Measurements from ENCODE around the gene YAP1.

Gene YAP1

DNA sequence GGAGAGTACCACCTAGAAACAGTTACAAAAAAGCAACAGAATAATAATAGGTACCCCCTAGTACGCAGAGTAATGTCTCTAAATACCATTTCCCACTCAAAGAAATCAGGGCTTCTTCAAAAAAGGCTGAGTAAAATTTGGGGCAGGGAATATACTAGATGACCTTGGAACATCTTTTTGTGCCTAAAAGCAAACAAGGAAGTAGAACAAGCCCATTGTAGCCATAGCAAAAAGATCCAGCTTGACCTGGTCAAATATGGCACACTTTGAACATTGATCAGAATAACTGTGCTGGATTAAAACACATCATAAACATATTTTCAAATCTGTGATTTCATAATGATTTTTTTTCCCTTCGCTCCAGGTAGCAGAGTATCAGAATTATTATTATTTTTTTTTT, 91.5 kb downstream of the YAP1 start:
- Histone ChIP-seq H3K9me2 (replicated peaks; ENCODE audit: insufficient read depth, low read length) (no peaks in the 10 kb centered on the region), H3K79me2 (ENCODE audit: insufficient read depth, low read length) (no peaks in the 10 kb centered on the region), H3K9ac (ENCODE audit: low read length) (no peak overlapping the region), H3K36me3 (ENCODE audit: low read length) (no peaks in the 10 kb centered on the region), H3F3A (ENCODE audit: insufficient read depth) (no peaks in the 10 kb centered on the region), H4K20me1 (ENCODE audit: low read depth, low read length) (no peaks in the 10 kb centered on the region), H3K27me3 (ENCODE audit: low read length) (no peaks in the 10 kb centered on the region), H3K4me3 (ENCODE audit: insufficient read depth, low read length, poor library complexity, severe bottlenecking) (no peak overlapping the region), H2AFZ (ENCODE audit: low read depth, low read length, severe bottlenecking) (no peak overlapping the region), H3K4me2 (ENCODE audit: low read depth, low read length, poor library complexity, severe bottlenecking) (no peak overlapping the region), H3K9me3 (ENCODE audit: insufficient read depth, low read length) (no peaks in the 10 kb centered on the region), H3K27ac (ENCODE audit: low read depth, low read length) (no peak overlapping the region)
- no peak for TF ChIP-seq EZH2phosphoT487 (conservative IDR thresholded peaks at IDR 0.05; ENCODE audit: low read length)
- TF ChIP-seq, protein P1, sequence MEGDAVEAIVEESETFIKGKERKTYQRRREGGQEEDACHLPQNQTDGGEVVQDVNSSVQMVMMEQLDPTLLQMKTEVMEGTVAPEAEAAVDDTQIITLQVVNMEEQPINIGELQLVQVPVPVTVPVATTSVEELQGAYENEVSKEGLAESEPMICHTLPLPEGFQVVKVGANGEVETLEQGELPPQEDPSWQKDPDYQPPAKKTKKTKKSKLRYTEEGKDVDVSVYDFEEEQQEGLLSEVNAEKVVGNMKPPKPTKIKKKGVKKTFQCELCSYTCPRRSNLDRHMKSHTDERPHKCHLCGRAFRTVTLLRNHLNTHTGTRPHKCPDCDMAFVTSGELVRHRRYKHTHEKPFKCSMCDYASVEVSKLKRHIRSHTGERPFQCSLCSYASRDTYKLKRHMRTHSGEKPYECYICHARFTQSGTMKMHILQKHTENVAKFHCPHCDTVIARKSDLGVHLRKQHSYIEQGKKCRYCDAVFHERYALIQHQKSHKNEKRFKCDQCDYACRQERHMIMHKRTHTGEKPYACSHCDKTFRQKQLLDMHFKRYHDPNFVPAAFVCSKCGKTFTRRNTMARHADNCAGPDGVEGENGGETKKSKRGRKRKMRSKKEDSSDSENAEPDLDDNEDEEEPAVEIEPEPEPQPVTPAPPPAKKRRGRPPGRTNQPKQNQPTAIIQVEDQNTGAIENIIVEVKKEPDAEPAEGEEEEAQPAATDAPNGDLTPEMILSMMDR (IDR thresholded peaks at IDR 0.05; ENCODE audit: insufficient read depth, low read length, poor library complexity, severe bottlenecking), result no peak

DNA sequence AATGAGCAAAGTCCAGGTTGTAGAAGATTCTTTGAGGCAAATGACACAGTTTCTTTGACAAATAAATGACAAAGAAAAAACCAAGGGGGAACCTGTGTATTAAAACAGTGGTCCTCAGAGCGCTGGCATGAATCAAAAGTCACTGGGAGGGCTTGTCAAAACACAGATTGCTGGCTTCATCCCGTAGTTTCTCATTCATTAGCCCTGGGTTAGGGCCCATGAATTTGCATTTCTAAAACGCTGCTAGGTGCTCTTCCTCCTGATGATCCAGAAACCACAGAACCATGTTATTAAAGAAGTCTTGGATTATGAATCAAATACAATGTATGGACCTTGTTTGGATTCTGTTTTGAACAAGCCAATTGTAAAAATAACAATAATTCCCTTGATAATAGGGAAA, 92.7 kb downstream of the YAP1 start:
- no peak overlapping the region for H3K27ac ChIP-seq (ENCODE audit: low read depth, low read length)
- H3K4me2 ChIP-seq (ENCODE audit: low read depth, low read length, poor library complexity, severe bottlenecking), result no peak overlapping the region

DNA sequence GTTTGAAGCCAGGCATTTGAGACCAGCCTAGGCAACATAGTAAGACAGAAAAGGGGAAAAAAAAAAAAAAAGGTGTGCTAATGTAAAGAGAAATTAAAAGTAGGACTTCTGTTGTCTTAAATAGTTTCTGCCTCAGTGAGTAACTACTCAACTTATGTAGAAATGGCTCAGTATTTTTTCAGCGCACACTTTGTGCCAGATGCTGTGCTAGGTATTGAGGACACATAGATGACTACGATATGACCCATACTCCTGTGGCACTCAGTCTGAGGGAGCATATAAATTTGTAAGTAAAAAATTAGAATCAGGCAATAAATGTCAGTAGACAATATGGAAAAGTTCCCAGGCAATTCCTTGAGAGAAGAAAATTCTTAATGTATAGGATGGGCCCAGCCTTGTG, 93.9 kb downstream of the YAP1 start:
- H3K27ac ChIP-seq (ENCODE audit: low read depth, low read length), result no peak overlapping the region
- no peaks in the 10 kb centered on the region for H3K27me3 ChIP-seq (ENCODE audit: low read length)
- no peaks in the 10 kb centered on the region for H4K20me1 ChIP-seq (ENCODE audit: low read depth, low read length)
- H2AFZ ChIP-seq (ENCODE audit: low read depth, low read length, severe bottlenecking), result no peak overlapping the region
- no peaks in the 10 kb centered on the region for H3K36me3 ChIP-seq (ENCODE audit: low read length)
- H3K79me2 ChIP-seq (ENCODE audit: insufficient read depth, low read length), result no peaks in the 10 kb centered on the region
- H3K4me3 ChIP-seq (ENCODE audit: insufficient read depth, low read length, poor library complexity, severe bottlenecking), result no peak overlapping the region
- TF ChIP-seq, protein P1 (IDR thresholded peaks at IDR 0.05; ENCODE audit: insufficient read depth, low read length, poor library complexity, severe bottlenecking), result no peak
- TF ChIP-seq EZH2phosphoT487 (conservative IDR thresholded peaks at IDR 0.05; ENCODE audit: low read length), result no peak
- H3K4me2 ChIP-seq (ENCODE audit: low read depth, low read length, poor library complexity, severe bottlenecking), result no peak overlapping the region
- H3K9ac ChIP-seq (ENCODE audit: low read length), result no peak overlapping the region
- no peaks in the 10 kb centered on the region for H3F3A ChIP-seq (ENCODE audit: insufficient read depth)
- no peaks in the 10 kb centered on the region for H3K9me2 ChIP-seq (replicated peaks; ENCODE audit: insufficient read depth, low read length)
- no peaks in the 10 kb centered on the region for H3K9me3 ChIP-seq (ENCODE audit: insufficient read depth, low read length)

More for the DNA sequence above, 92.7 kb downstream of the YAP1 start:
- Histone ChIP-seq H2AFZ (ENCODE audit: low read depth, low read length, severe bottlenecking) (no peak overlapping the region), H3K4me3 (ENCODE audit: insufficient read depth, low read length, poor library complexity, severe bottlenecking) (no peak overlapping the region), H3K9me2 (replicated peaks; ENCODE audit: insufficient read depth, low read length) (no peaks in the 10 kb centered on the region), H4K20me1 (ENCODE audit: low read depth, low read length) (no peaks in the 10 kb centered on the region), H3K9ac (ENCODE audit: low read length) (no peak overlapping the region), H3K9me3 (ENCODE audit: insufficient read depth, low read length) (no peaks in the 10 kb centered on the region), H3K36me3 (ENCODE audit: low read length) (no peaks in the 10 kb centered on the region), H3F3A (ENCODE audit: insufficient read depth) (no peaks in the 10 kb centered on the region), H3K27me3 (ENCODE audit: low read length) (no peaks in the 10 kb centered on the region), H3K79me2 (ENCODE audit: insufficient read depth, low read length) (no peaks in the 10 kb centered on the region)
- TF ChIP-seq, protein P1 (IDR thresholded peaks at IDR 0.05; ENCODE audit: insufficient read depth, low read length, poor library complexity, severe bottlenecking), result no peak
- no peak for TF ChIP-seq EZH2phosphoT487 (conservative IDR thresholded peaks at IDR 0.05; ENCODE audit: low read length)
